HEK293 (cell line): ENCODE measurements around the gene PREB.

ENCODE experiments used
- CTCF ChIA-PET: fragments of 350-600 bp; formaldehyde crosslinking; extraction: SDS; loops from one replicate; lab custom pipeline; 2021; ENCODE audit warnings: antibody characterized with exemption; lab: Yijun Ruan, JAX
- POLR2A ChIA-PET: fragments of 300-600 bp; formaldehyde crosslinking; extraction: SDS; loops from one replicate; lab custom pipeline; 2020; ENCODE audit warnings: antibody characterized with exemption, inconsistent platforms; lab: Yijun Ruan, JAX
- H3K27ac ChIP-seq: fragments of 200-500 bp; sonication (Bioruptor generic); 2 replicates; pipeline ENCODE4 v1.5.1; 2014; ENCODE audit warnings: low read depth, low read length, control low read depth, inconsistent platforms; ENCODE audit errors: extremely low read depth
- H3K36me3 ChIP-seq, 2 experiments: fragments of 200-500 bp in 1 of 2; sonication (Bioruptor generic) in 1 of 2; 1 replicate in 1 of 2; 2 replicates in 1 of 2; pipeline ENCODE4 v1.5.1; 2014 to 2017; ENCODE audit warnings: inconsistent platforms in 2 of 2, low read length in 2 of 2; ENCODE audit not compliant: control insufficient read depth in 2 of 2, insufficient read depth in 1 of 2
- H3K4me1 ChIP-seq: fragments of 200-500 bp; sonication (Bioruptor generic); 2 replicates; pipeline ENCODE4 v1.5.1; 2014; ENCODE audit warnings: mild to moderate bottlenecking, low read length, inconsistent platforms; ENCODE audit not compliant: control insufficient read depth, insufficient read depth
- H3K4me3 ChIP-seq: 2 replicates; pipeline ENCODE4 v1.5.1; 2011; ENCODE audit warnings: low read depth, mild to moderate bottlenecking, control low read depth, low read length, moderate library complexity
- H3K9me3 ChIP-seq: fragments of 200-500 bp; sonication (Bioruptor generic); 2 replicates; pipeline ENCODE4 v1.5.1; 2014; ENCODE audit warnings: low read depth, low read length, inconsistent platforms; ENCODE audit not compliant: control insufficient read depth, insufficient read depth
- ATF2 ChIP-seq: fragments of 450-650 bp; formaldehyde crosslinking; IDR thresholded peaks from 2 replicates; pipeline ENCODE4 v1.5.1; 2016; ENCODE audit warnings: missing biosample characterization, missing genetic modification characterization, low read depth
- BCL11A ChIP-seq: fragments of 450-650 bp; formaldehyde crosslinking; IDR thresholded peaks from 2 replicates; pipeline ENCODE4 v1.5.1; 2016; ENCODE audit warnings: low read depth, missing biosample characterization, missing genetic modification characterization
- HOXA7 ChIP-seq: sonication (generic); formaldehyde crosslinking; IDR thresholded peaks from 2 replicates; pipeline ENCODE4 v1.8.1; 2022; ENCODE audit warnings: missing genetic modification reagents, borderline replicate concordance
- INSM2 ChIP-seq: fragments of 450-650 bp; formaldehyde crosslinking; IDR thresholded peaks from 2 replicates; pipeline ENCODE4 v1.5.1; 2016; ENCODE audit warnings: missing biosample characterization, missing genetic modification characterization
- MZF1 ChIP-seq: fragments of 450-650 bp; formaldehyde crosslinking; IDR thresholded peaks from 2 replicates; pipeline ENCODE4 v1.5.1; 2017; ENCODE audit warnings: missing biosample characterization, missing genetic modification characterization, borderline replicate concordance
- SETDB1 ChIP-seq: IDR thresholded peaks from one replicate; pipeline ENCODE4 v1.6.1; 2017; ENCODE audit warnings: mild to moderate bottlenecking, low read length, moderate library complexity, mixed read lengths; ENCODE audit not compliant: insufficient read length
- YY2 ChIP-seq: fragments of 450-650 bp; formaldehyde crosslinking; IDR thresholded peaks from 2 replicates; pipeline ENCODE4 v1.5.1; 2016; ENCODE audit warnings: missing biosample characterization, missing genetic modification characterization
- ZBTB1 ChIP-seq: fragments of 450-650 bp; formaldehyde crosslinking; IDR thresholded peaks from 2 replicates; pipeline ENCODE4 v1.5.1; 2016; ENCODE audit warnings: missing biosample characterization, missing genetic modification characterization
- ZNF140 ChIP-seq: fragments of 450-650 bp; formaldehyde crosslinking; IDR thresholded peaks from 2 replicates; pipeline ENCODE4 v1.5.1; 2016; ENCODE audit warnings: missing biosample characterization, missing genetic modification characterization
- ZNF211 ChIP-seq: fragments of 450-650 bp; formaldehyde crosslinking; IDR thresholded peaks from 2 replicates; pipeline ENCODE4 v1.5.1; 2016; ENCODE audit warnings: low read depth, missing biosample characterization, missing genetic modification characterization
- ZNF214 ChIP-seq: fragments of 450-650 bp; formaldehyde crosslinking; IDR thresholded peaks from 2 replicates; pipeline ENCODE4 v1.5.1; 2017; ENCODE audit warnings: missing biosample characterization, mild to moderate bottlenecking, missing genetic modification characterization, borderline replicate concordance
- ZNF341 ChIP-seq: fragments of 450-650 bp; formaldehyde crosslinking; IDR thresholded peaks from 2 replicates; pipeline ENCODE4; 2016; ENCODE audit warnings: low read depth, missing biosample characterization, missing genetic modification characterization
- ZNF366 ChIP-seq: fragments of 450-650 bp; formaldehyde crosslinking; conservative IDR thresholded peaks from 2 replicates; pipeline ENCODE4 v1.5.1; 2016; ENCODE audit warnings: missing biosample characterization, missing genetic modification characterization
- ZNF449 ChIP-seq: fragments of 450-650 bp; formaldehyde crosslinking; IDR thresholded peaks from 2 replicates; pipeline ENCODE4 v1.5.1; 2017; ENCODE audit warnings: missing biosample characterization, mild to moderate bottlenecking, missing genetic modification characterization, moderate library complexity
- ZNF561 ChIP-seq: fragments of 450-650 bp; IDR thresholded peaks from 2 replicates; pipeline ENCODE4 v1.5.1; 2018; ENCODE audit warnings: missing biosample characterization, missing genetic modification characterization, borderline replicate concordance
- ZNF645 ChIP-seq: fragments of 450-650 bp; formaldehyde crosslinking; IDR thresholded peaks from 2 replicates; pipeline ENCODE4; 2016; ENCODE audit warnings: missing biosample characterization, missing genetic modification characterization
- ZNF830 ChIP-seq: fragments of 450-650 bp; IDR thresholded peaks from 2 replicates; pipeline ENCODE4 v1.5.0; 2018; ENCODE audit warnings: missing biosample characterization, missing genetic modification characterization, low read depth, mild to moderate bottlenecking, moderate library complexity
- ZSCAN5A ChIP-seq: fragments of 450-650 bp; formaldehyde crosslinking; IDR thresholded peaks from 2 replicates; pipeline ENCODE4 v1.5.1; 2016; ENCODE audit warnings: missing biosample characterization, missing genetic modification characterization

PREB gene

GRCh38 chr2:27184115-27184514 lies 49.7 kb upstream of the PREB start (continued):
- no peak for TF ChIP-seq ZNF645
- no peak for TF ChIP-seq ZNF140
- TF ChIP-seq ZBTB1 = no peak
- no peak for TF ChIP-seq INSM2 (tag by site-specific recombination)
- TF ChIP-seq ZNF214 = no peak
- TF ChIP-seq ZSCAN5A (tag by site-specific recombination) = no peak

- Histone ChIP-seq H3K4me1 (peaks cover 4% of the 10 kb centered on the region; the same call in 1 of the 2 replicates), H3K4me3 (no peak overlapping the region), H3K27ac (no peak overlapping the region), H3K9me3 (no peaks in the 10 kb centered on the region), H3K36me3 (no peaks in the 10 kb centered on the region)
- ChIA-PET CTCF (interaction anchor here (0.7 to 2.2 kb wide), 3 partner anchors 9 to 17 kb away, joined by 3 to 15 read pairs (median 4); no protein-coding TSS in a partner anchor), POLR2A (no interaction called here)
- TF ChIP-seq ZNF341 (tag by site-specific recombination) (no peak), ZNF366 (no peak), YY2 (no peak), MZF1 (tag by site-specific recombination) (no peak), HOXA7 (CRISPR knock-in tag) (no peak), BCL11A (tag by site-specific recombination) (no peak), ZNF211 (no peak), ATF2 (tag by site-specific recombination) (no peak), ZNF561 (no peak), ZNF830 (no peak), SETDB1 (no peak), ZNF449 (tag by site-specific recombination) (no peak)
These were observed 47.9 kb upstream of the PREB start for GRCh38 chr2:27182346-27182745.
